Parathyroid adenoma (tissue), 2 donors: ENCODE data around the gene FAM83B.

Experiments
- H2AFZ ChIP-seq: fragments of 300-600 bp; sonication (generic); one replicate; pipeline ENCODE4 v1.7.0; 2017; ENCODE audit warnings: antibody characterized with exemption, mild to moderate bottlenecking
- H3K27ac ChIP-seq: fragments of 300-600 bp; sonication (generic); one replicate; pipeline ENCODE4 v1.7.0; 2017
- H3K27me3 ChIP-seq: fragments of 300-600 bp; sonication (generic); one replicate; pipeline ENCODE4 v1.7.0; 2017; ENCODE audit warnings: low read length; ENCODE audit not compliant: control insufficient read depth, insufficient read depth
- H3K36me3 ChIP-seq: fragments of 300-600 bp; sonication (generic); one replicate; pipeline ENCODE4 v1.7.0; 2017; ENCODE audit warnings: low read length; ENCODE audit not compliant: control insufficient read depth, insufficient read depth
- H3K4me1 ChIP-seq: fragments of 300-600 bp; sonication (generic); one replicate; pipeline ENCODE4 v1.7.0; 2017; ENCODE audit warnings: control low read depth
- H3K4me2 ChIP-seq: fragments of 300-600 bp; sonication (generic); one replicate; pipeline ENCODE4 v1.7.0; 2017; ENCODE audit warnings: low read length
- H3K4me3 ChIP-seq: fragments of 300-600 bp; sonication (generic); one replicate; pipeline ENCODE4 v1.7.0; 2017; ENCODE audit warnings: low read depth, low read length
- H3K79me2 ChIP-seq: fragments of 300-600 bp; sonication (generic); one replicate; pipeline ENCODE4 v1.7.0; 2017; ENCODE audit warnings: control low read depth
- H3K9ac ChIP-seq: fragments of 300-600 bp; sonication (generic); one replicate; pipeline ENCODE4 v1.7.0; 2017; ENCODE audit warnings: mild to moderate bottlenecking
- H3K9me3 ChIP-seq: fragments of 300-600 bp; sonication (generic); one replicate; pipeline ENCODE4 v1.7.0; 2017; ENCODE audit warnings: low read length; ENCODE audit not compliant: control insufficient read depth
- CTCF ChIP-seq: fragments of 300-600 bp; sonication (generic); IDR thresholded peaks from one replicate; pipeline ENCODE4 v1.7.0; 2017; ENCODE audit warnings: antibody characterized with exemption, mild to moderate bottlenecking
- donor health status: primary hyperparathyroidism.

Gene FAM83B

GRCh38 chr6:54893818-54894217 is 47.2 kb downstream of the FAM83B start:
- no peak overlapping the region for H2AFZ ChIP-seq
- no peaks in the 10 kb centered on the region for H3K4me1 ChIP-seq
- no peaks in the 10 kb centered on the region for H3K79me2 ChIP-seq
- no peaks in the 10 kb centered on the region for H3K36me3 ChIP-seq
- H3K9ac ChIP-seq: no peak overlapping the region
- H3K4me3 ChIP-seq: no peak overlapping the region
- H3K27me3 ChIP-seq: no peaks in the 10 kb centered on the region
- no peaks in the 10 kb centered on the region for H3K9me3 ChIP-seq
- no peak overlapping the region for H3K4me2 ChIP-seq
- no peak overlapping the region for H3K27ac ChIP-seq
- TF ChIP-seq CTCF: no peak

GRCh38 chr6:54896302-54896701 is 49.7 kb downstream of the FAM83B start:
- Histone ChIP-seq H3K79me2 (no peaks in the 10 kb centered on the region), H3K27me3 (no peaks in the 10 kb centered on the region), H3K4me2 (no peak overlapping the region), H3K4me3 (no peak overlapping the region), H2AFZ (no peak overlapping the region), H3K36me3 (no peaks in the 10 kb centered on the region), H3K27ac (no peak overlapping the region), H3K4me1 (no peaks in the 10 kb centered on the region), H3K9me3 (no peaks in the 10 kb centered on the region), H3K9ac (no peak overlapping the region)
- no peak for TF ChIP-seq CTCF

GRCh38 chr6:54897462-54898189 is 51.1 kb downstream of the FAM83B start:
- Histone ChIP-seq H3K27ac (no peak overlapping the region), H3K79me2 (no peaks in the 10 kb centered on the region), H3K4me3 (no peak overlapping the region), H2AFZ (no peak overlapping the region), H3K4me2 (no peak overlapping the region), H3K36me3 (no peaks in the 10 kb centered on the region), H3K27me3 (no peaks in the 10 kb centered on the region), H3K9ac (no peak overlapping the region), H3K9me3 (no peaks in the 10 kb centered on the region), H3K4me1 (no peaks in the 10 kb centered on the region)
- no peak for TF ChIP-seq CTCF

GRCh38 chr6:54898767-54899166 is 52.2 kb downstream of the FAM83B start:
- Histone ChIP-seq H2AFZ (no peak overlapping the region), H3K36me3 (no peaks in the 10 kb centered on the region), H3K4me2 (no peak overlapping the region), H3K4me1 (no peaks in the 10 kb centered on the region), H3K79me2 (no peaks in the 10 kb centered on the region), H3K27me3 (no peaks in the 10 kb centered on the region), H3K9me3 (no peaks in the 10 kb centered on the region), H3K27ac (no peak overlapping the region), H3K9ac (no peak overlapping the region), H3K4me3 (no peak overlapping the region)
- no peak for TF ChIP-seq CTCF

GRCh38 chr6:54899442-54899841 is 52.9 kb downstream of the FAM83B start:
- TF ChIP-seq CTCF: no peak
- Histone ChIP-seq H3K9me3 (no peaks in the 10 kb centered on the region), H2AFZ (no peak overlapping the region), H3K4me3 (no peak overlapping the region), H3K4me2 (no peak overlapping the region), H3K36me3 (no peaks in the 10 kb centered on the region), H3K79me2 (no peaks in the 10 kb centered on the region), H3K27me3 (no peaks in the 10 kb centered on the region), H3K9ac (no peak overlapping the region), H3K27ac (no peak overlapping the region), H3K4me1 (no peaks in the 10 kb centered on the region)
